ENCODE data around the gene CEP44. TPM values are rescaled to one million over a fixed set of nuclear protein-coding genes. Genes with fewer than 3 reads are reported as not detected.

Gene CEP44
- total and polyA plus RNA-seq, 12 donors = 3.9 to 16.1 (median 12.4) TPM

DNA sequence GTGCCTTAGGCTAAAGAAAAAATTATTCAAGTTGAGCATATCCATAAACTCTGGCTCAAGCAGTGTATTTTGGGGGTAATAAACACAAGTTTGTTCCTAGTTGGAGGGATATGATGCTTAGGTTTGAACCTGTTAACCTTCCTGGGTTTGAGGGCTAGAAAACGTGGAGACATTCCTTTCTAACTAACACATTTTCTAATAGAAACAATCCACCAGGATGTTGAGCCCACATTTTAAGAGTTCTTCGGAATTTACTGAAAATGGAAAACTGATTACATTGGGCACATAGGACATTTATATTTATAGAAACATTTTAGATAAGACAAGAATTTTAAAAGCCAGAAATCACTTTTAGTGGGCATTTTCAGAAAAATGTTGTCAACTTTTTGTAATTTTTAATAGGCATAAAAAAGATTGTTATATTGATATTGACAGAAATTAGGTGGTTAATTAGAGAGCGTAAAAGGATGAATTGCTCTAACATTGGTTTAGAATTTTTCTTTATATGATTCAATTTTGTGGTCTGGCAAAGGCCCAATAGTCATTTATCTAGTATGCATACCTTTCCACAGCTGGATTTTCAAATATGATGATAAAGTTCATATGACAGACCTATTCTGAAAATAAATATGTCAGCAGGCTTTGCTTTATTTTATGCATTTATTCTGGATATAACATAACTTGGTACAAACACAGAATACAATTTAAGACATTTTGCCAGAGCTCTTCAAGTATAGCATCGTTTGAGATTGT lies 49.2 kb downstream of the CEP44 start:
- DNase-seq (no peak), ATAC-seq (no peak)
- Histone ChIP-seq H3K36me3 (peaks cover 0 to 9% (median 0%) of the 10 kb centered on the region in 9 donors), H3K4me3 (no peak overlapping the region), H3K4me1 (no peaks in the 10 kb centered on the region), H3K27ac (no peak overlapping the region), H3K27me3 (no peaks in the 10 kb centered on the region), H3K9me3 (no peaks in the 10 kb centered on the region)
- intact Hi-C loops (cut with DNase I) = no loop called here
- TF ChIP-seq, protein P1, sequence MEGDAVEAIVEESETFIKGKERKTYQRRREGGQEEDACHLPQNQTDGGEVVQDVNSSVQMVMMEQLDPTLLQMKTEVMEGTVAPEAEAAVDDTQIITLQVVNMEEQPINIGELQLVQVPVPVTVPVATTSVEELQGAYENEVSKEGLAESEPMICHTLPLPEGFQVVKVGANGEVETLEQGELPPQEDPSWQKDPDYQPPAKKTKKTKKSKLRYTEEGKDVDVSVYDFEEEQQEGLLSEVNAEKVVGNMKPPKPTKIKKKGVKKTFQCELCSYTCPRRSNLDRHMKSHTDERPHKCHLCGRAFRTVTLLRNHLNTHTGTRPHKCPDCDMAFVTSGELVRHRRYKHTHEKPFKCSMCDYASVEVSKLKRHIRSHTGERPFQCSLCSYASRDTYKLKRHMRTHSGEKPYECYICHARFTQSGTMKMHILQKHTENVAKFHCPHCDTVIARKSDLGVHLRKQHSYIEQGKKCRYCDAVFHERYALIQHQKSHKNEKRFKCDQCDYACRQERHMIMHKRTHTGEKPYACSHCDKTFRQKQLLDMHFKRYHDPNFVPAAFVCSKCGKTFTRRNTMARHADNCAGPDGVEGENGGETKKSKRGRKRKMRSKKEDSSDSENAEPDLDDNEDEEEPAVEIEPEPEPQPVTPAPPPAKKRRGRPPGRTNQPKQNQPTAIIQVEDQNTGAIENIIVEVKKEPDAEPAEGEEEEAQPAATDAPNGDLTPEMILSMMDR (IDR thresholded peaks at IDR 0.05) = no peak
- WGBS, 2 donors = 59 to 72% methylated on average over 4 of the region's 4 CpGs

DNA sequence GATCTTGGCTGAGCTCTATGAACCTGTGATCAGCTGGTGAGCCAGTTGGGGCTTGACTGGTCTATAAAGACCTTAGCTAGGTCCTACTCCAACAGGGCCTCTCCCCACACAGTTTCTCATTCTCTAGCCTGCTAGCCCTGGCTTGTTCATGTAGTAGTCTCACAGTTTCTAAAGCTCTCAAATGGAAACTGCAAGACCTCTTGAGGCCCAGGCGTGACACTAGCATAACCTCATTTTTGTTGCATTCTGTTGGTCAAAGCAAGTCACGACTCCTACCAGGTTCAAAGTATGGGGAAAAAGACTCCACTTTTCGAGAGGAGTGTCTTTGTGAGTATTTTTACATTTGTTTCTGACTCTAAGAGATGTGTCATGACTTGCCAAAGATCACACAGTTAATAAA lies 50.9 kb downstream of the CEP44 start:
- no peak for DNase-seq
- 88 to 93% methylated on average over 3 of the region's 3 CpGs for WGBS, 2 donors
- Histone ChIP-seq H3K9me3 (no peaks in the 10 kb centered on the region), H3K4me1 (no peaks in the 10 kb centered on the region), H3K27me3 (no peaks in the 10 kb centered on the region), H3K36me3 (peaks cover 0 to 9% (median 0%) of the 10 kb centered on the region in 9 donors), H3K27ac (no peak overlapping the region), H3K4me3 (no peak overlapping the region)
- intact Hi-C loops (cut with DNase I) = no loop called here
- TF ChIP-seq, protein P1 (IDR thresholded peaks at IDR 0.05) = no peak
- no peak for ATAC-seq

DNA sequence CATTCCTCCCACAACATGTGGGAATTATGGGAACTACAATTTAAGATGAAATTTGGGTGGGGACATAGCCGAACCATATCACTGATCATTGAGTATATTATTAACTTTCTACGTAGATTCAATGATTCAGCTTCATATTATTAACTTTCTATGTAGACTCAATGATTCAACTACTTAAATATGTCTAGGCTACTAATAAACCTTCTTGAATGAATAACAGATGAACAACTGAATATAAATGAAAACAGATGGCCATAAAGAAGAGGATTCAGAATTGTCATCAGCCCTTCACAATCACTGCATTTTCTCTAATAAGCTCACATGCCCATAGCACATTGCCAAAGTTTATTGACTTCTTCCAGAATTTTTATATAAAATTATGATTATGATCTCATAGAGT lies 57.0 kb downstream of the CEP44 start:
- no peak overlapping the region for H3K4me3 ChIP-seq
- H3K4me1 ChIP-seq = no peaks in the 10 kb centered on the region
- H3K27ac ChIP-seq = no peak overlapping the region
- H3K36me3 ChIP-seq = no peaks in the 10 kb centered on the region
- H3K27me3 ChIP-seq = no peaks in the 10 kb centered on the region
- DNase-seq (no peak), ATAC-seq (no peak)
- 87 to 91% methylated on average over 2 of the region's 2 CpGs for WGBS, 2 donors
- no peaks in the 10 kb centered on the region for H3K9me3 ChIP-seq
- TF ChIP-seq, protein P1 (IDR thresholded peaks at IDR 0.05) = no peak
- intact Hi-C loops (cut with DNase I) = loop anchor here in 1 of 10 donors (5.0 kb wide), 1 partner anchor 1027 kb away; no protein-coding TSS in a partner anchor

DNA sequence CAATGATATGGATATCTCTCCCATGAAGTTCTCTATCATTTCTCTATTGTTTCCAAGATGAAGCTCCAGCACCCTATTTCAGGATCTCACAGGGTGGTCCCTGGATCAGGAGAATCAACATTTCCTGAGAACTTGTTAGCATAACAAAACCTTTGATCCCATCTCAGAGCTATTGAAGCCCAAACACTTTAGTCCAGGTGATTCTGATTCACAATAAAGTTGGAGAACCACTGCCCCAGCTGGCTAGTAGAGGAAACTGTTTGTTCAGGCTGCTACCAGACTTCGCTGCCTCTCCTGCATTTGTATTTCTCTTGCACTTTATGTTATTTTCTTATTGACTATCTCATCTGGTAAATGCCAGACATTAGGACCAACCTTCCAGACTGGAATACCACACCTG lies 65.4 kb downstream of the CEP44 start:
- no peak for ATAC-seq
- no peak for DNase-seq
- H3K27me3 ChIP-seq = no peaks in the 10 kb centered on the region
- 96% methylated on average over 1 of the region's 1 CpG for WGBS, 2 donors
- peaks cover 0 to 13% (median 0%) of the 10 kb centered on the region in 9 donors for H3K4me1 ChIP-seq
- intact Hi-C loops (cut with DNase I) = no loop called here
- no peak overlapping the region for H3K27ac ChIP-seq
- TF ChIP-seq, protein P1 (IDR thresholded peaks at IDR 0.05) = no peak
- H3K4me3 ChIP-seq = no peak overlapping the region
- H3K36me3 ChIP-seq = no peaks in the 10 kb centered on the region
- peaks cover 0 to 11% (median 0%) of the 10 kb centered on the region in 11 donors for H3K9me3 ChIP-seq
